ENCODE measurements around the gene GALNT2.

GALNT2 gene

GRCh38 chr1:230268371-230269170 lies 201.5 kb downstream of the GALNT2 start:
- DNase-seq, result no peak

- DNase-seq, result no peak
These were observed 203.1 kb downstream of the GALNT2 start for GRCh38 chr1:230270185-230270558.

GRCh38 chr1:230270559-230271281 lies 203.7 kb downstream of the GALNT2 start:
- no peak for DNase-seq

GRCh38 chr1:230271300-230272035 lies 204.4 kb downstream of the GALNT2 start:
- DNase-seq, result no peak

GRCh38 chr1:230272557-230272956 lies 205.5 kb downstream of the GALNT2 start:
- DNase-seq, result no peak

- DNase-seq, result no peak
These were observed 206.2 kb downstream of the GALNT2 start for GRCh38 chr1:230273141-230273710.

GRCh38 chr1:230274254-230274653 lies 207.2 kb downstream of the GALNT2 start:
- DNase-seq, result no peak

GRCh38 chr1:230276401-230276800 lies 209.4 kb downstream of the GALNT2 start:
- DNase-seq, result no peak

GRCh38 chr1:230277201-230278025 lies 210.4 kb downstream of the GALNT2 start:
- DNase-seq, result no peak

- no peak for DNase-seq
These were observed 211.3 kb downstream of the GALNT2 start for GRCh38 chr1:230278376-230278775.

GRCh38 chr1:230278871-230279582 lies 212.0 kb downstream of the GALNT2 start:
- no peak for DNase-seq

- DNase-seq, result no peak
These were observed 212.5 kb downstream of the GALNT2 start for GRCh38 chr1:230279583-230279945.

- no peak for DNase-seq
These were observed 213.2 kb downstream of the GALNT2 start for GRCh38 chr1:230280054-230280795.

GRCh38 chr1:230280906-230281413 lies 213.9 kb downstream of the GALNT2 start:
- DNase-seq, result no peak

- no peak for DNase-seq
These were observed 214.5 kb downstream of the GALNT2 start for GRCh38 chr1:230281556-230281955.

- no peak for DNase-seq
These were observed 215.1 kb downstream of the GALNT2 start for GRCh38 chr1:230282157-230282556.

GRCh38 chr1:230283678-230284077 lies 216.6 kb downstream of the GALNT2 start:
- no peak for DNase-seq

GRCh38 chr1:230284891-230285290 lies 217.9 kb downstream of the GALNT2 start:
- DNase-seq, result no peak

GRCh38 chr1:230285351-230285750 lies 218.3 kb downstream of the GALNT2 start:
- no peak for DNase-seq

- no peak for DNase-seq
These were observed 219.3 kb downstream of the GALNT2 start for GRCh38 chr1:230286166-230286889.

Data from activated CD4-positive, CD25-positive, alpha-beta regulatory T cell treated with anti-CD3 and anti-CD28 coated beads, Interleukin-2, amount 50 U/mL, for 72 hours (primary cell).